Natural killer cell (primary cell): ENCODE results near the gene LCNL1. TPM values are rescaled to one million over a fixed set of nuclear protein-coding genes. Genes with fewer than 3 reads are reported as not detected.

Experiments
- ATAC-seq, 3 donors: fragments of 150-1000 bp in 2 of 3; fragments of 200-7000 bp in 1 of 3; cut with Tn5 transposase; 1 replicate in 1 of 3; 2 replicates in 2 of 3; pipeline ENCODE4 v1.10.0; 2021; ENCODE audit warnings: mild to moderate bottlenecking in 2 of 3, moderate library complexity in 2 of 3
- DNase-seq, 2 donors: peaks; one replicate each; pipeline versions ENCODE4 v3.0.0 to v3.0.0-alpha.2; 2013 to 2021; ENCODE audit warnings: mixed read lengths in 1 of 2
- H3K27ac ChIP-seq: one replicate; pipeline ENCODE4 v1.5.1; 2013; ENCODE audit warnings: mild to moderate bottlenecking, low read length
- H3K27me3 ChIP-seq: one replicate; pipeline ENCODE4 v1.6.1; 2013; ENCODE audit warnings: low read length; ENCODE audit not compliant: control insufficient read depth, insufficient read depth
- H3K36me3 ChIP-seq: one replicate; pipeline ENCODE4 v1.6.1; 2013; ENCODE audit warnings: low read length; ENCODE audit not compliant: control insufficient read depth, insufficient read depth
- H3K4me1 ChIP-seq: one replicate; pipeline ENCODE4 v1.6.1; 2013; ENCODE audit warnings: low read length; ENCODE audit not compliant: control insufficient read depth, insufficient read depth
- H3K4me3 ChIP-seq: one replicate; pipeline ENCODE4 v1.5.1; 2013; ENCODE audit warnings: low read length
- H3K9me3 ChIP-seq: one replicate; pipeline ENCODE4 v1.6.1; 2013; ENCODE audit warnings: low read length; ENCODE audit not compliant: control insufficient read depth, insufficient read depth
- H3K27ac Mint-ChIP-seq, 2 donors: one replicate each; pipeline ENCODE4 v1.8.0; 2022; ENCODE audit warnings: mild to moderate bottlenecking in 2 of 2, mixed read lengths in 2 of 2, moderate library complexity in 1 of 2
- H3K27me3 Mint-ChIP-seq, 2 donors: one replicate each; pipeline ENCODE4 v1.8.0; 2022; ENCODE audit warnings: low read depth in 2 of 2, mixed read lengths in 2 of 2
- H3K36me3 Mint-ChIP-seq: one replicate; pipeline ENCODE4 v1.8.0; 2022; ENCODE audit warnings: mixed read lengths
- H3K4me1 Mint-ChIP-seq, 2 donors: one replicate each; pipeline ENCODE4 v1.8.0; 2022; ENCODE audit warnings: mixed read lengths in 2 of 2
- H3K4me3 Mint-ChIP-seq: one replicate; pipeline ENCODE4 v1.8.0; 2022; ENCODE audit warnings: mild to moderate bottlenecking, moderate library complexity, mixed read lengths
- H3K9me3 Mint-ChIP-seq, 2 donors: one replicate each; pipeline ENCODE4 v1.8.0; 2022; ENCODE audit warnings: mixed read lengths in 2 of 2
- WGBS: methylation state at CpG from one replicate; pipeline ENCODE4 v1.1.7; 2013; ENCODE audit warnings: missing lambda C conversion rate; ENCODE audit not compliant: insufficient coverage; 5-methylcytosine and 5-hydroxymethylcytosine counted together
- intact Hi-C: fragments of 100-400 bp; cut with micrococcal nuclease; formaldehyde crosslinking; loops from one replicate; pipeline ENCODE4 v1.14.2; 2022
- total RNA-seq, 4 donors: library from RNA; stranded (reverse); fragments of 120-200 nt in 1 of 4; gene quantifications; one replicate each; pipeline versions ENCODE4 v1.2.3 to v1.2.4, GENCODE V29; 2013 to 2022
- TF ChIP-seq, protein P1 (sequence below): fragments of 200-600 bp; IDR thresholded peaks from one replicate; pipeline ENCODE4 v1.8.0; 2022; ENCODE audit warnings: antibody characterized with exemption

The LCNL1 gene
- total RNA-seq, 3 donors from 2014 or later (not counting 1 experiment from before 2014, with no cell fraction given) = 4.9 to 8.4 (median 8.2) TPM

DNA sequence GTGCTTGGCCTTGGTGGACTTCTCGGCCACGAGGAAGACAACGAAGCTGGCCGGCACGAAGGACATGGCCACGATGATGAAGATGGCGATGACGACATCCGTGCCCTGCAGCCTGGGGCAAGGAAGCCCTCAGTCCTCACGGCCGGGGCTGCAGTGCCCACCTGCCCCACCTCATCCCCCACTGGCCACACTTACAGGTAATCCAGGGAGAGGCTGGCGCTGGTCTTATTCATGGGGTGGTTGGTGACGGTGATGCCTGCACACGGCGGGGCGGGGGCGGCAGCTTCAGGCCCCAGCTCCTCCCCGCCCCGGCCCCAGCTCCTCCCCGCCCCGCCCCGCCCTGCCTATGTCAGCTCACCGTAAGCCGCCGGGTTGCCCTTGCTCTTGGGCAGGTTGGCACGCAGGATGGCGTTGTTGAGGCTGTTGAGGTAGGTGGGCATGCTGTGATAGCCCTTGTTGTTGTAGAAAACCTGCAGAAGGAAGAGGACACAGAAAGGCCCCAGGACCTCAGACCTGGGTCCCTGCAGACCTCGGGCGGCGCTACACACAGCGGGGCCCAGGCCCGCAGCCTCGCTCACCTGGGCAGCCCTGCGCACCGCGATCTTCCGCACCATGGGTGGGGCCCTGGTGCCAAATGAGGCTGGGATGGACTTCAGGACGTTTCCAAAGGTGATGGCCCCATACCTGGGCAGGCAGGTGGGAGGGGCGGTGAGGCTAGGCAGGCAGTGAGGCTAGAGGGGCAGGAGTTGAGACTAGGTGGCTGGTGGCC is 29.3 kb downstream of the LCNL1 start:
- ATAC-seq (no peak), DNase-seq (no peak)
- TF ChIP-seq, protein P1, sequence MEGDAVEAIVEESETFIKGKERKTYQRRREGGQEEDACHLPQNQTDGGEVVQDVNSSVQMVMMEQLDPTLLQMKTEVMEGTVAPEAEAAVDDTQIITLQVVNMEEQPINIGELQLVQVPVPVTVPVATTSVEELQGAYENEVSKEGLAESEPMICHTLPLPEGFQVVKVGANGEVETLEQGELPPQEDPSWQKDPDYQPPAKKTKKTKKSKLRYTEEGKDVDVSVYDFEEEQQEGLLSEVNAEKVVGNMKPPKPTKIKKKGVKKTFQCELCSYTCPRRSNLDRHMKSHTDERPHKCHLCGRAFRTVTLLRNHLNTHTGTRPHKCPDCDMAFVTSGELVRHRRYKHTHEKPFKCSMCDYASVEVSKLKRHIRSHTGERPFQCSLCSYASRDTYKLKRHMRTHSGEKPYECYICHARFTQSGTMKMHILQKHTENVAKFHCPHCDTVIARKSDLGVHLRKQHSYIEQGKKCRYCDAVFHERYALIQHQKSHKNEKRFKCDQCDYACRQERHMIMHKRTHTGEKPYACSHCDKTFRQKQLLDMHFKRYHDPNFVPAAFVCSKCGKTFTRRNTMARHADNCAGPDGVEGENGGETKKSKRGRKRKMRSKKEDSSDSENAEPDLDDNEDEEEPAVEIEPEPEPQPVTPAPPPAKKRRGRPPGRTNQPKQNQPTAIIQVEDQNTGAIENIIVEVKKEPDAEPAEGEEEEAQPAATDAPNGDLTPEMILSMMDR = no peak
- WGBS = 91% methylated on average over 39 of the region's 39 CpGs
- H3K27ac ChIP-seq = no peak overlapping the region
- no peaks in the 10 kb centered on the region for H3K9me3 ChIP-seq
- H3K27me3 ChIP-seq = no peaks in the 10 kb centered on the region
- intact Hi-C loops = no loop called here
- no peaks in the 10 kb centered on the region for H3K9me3 Mint-ChIP-seq
- no peak overlapping the region for H3K27ac Mint-ChIP-seq
- peaks cover 67% of the 10 kb centered on the region for H3K36me3 ChIP-seq
- no peak overlapping the region for H3K4me3 ChIP-seq
- no peaks in the 10 kb centered on the region for H3K4me1 ChIP-seq
- H3K27me3 Mint-ChIP-seq = no peaks in the 10 kb centered on the region
- H3K4me3 Mint-ChIP-seq = no peak overlapping the region
- H3K36me3 Mint-ChIP-seq = no peaks in the 10 kb centered on the region
- H3K4me1 Mint-ChIP-seq = peaks cover 0 to 3% of the 10 kb centered on the region in 2 donors

DNA sequence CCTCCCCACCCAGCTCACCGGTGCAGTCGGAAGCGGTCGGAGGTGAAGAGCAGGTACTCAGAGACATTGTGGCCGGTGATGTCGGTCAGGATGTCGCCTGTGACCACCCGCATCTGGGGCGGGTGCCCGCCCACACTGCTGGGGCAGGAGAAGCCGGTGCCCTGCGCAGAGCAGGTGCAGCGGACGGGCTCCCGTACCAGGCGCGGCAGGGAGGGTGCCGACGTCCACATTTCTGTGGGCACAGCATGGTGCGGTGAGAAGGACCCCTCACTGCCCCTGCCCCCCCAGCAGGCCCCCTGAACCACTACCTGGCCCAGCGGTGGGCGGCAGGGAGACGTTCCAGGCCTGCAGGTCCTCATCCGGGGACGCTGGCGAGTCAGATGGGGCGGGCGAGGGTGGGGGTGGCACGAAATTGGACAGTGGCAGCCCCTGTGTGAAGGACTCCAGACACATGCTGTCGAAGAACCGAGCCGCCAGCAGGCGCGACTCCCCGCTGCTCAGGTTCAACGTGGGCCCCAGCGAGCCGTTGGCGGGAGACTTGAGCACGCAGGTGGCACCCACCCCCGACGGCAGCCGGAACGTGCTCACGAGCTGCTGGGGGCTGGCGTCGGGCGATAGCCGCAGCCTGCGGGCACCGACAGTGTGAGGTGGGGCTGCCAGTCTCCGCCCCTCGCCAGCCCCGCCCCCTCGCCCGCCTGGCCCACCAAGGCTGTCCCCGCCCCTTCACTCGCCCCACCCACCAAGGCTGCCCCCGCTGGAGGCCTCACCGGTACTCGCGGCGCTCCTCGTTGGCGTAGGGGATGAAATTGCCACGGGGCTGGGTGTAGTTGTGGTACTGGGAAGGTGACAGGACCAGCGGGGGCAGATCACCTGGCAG is 30.1 kb downstream of the LCNL1 start:
- Histone ChIP-seq H3K4me1 (no peaks in the 10 kb centered on the region), H3K36me3 (peaks cover 72% of the 10 kb centered on the region), H3K27ac (no peak overlapping the region), H3K9me3 (no peaks in the 10 kb centered on the region), H3K27me3 (no peaks in the 10 kb centered on the region), H3K4me3 (no peak overlapping the region)
- Mint-ChIP-seq H3K27ac (no peak overlapping the region), H3K4me3 (no peak overlapping the region), H3K36me3 (no peaks in the 10 kb centered on the region), H3K9me3 (no peaks in the 10 kb centered on the region), H3K4me1 (peaks cover 0 to 3% of the 10 kb centered on the region in 2 donors), H3K27me3 (no peaks in the 10 kb centered on the region)
- no peak for ATAC-seq
- intact Hi-C loops = no loop called here
- no peak for DNase-seq
- TF ChIP-seq, protein P1 = no peak
- 96% methylated on average over 67 of the region's 67 CpGs for WGBS

DNA sequence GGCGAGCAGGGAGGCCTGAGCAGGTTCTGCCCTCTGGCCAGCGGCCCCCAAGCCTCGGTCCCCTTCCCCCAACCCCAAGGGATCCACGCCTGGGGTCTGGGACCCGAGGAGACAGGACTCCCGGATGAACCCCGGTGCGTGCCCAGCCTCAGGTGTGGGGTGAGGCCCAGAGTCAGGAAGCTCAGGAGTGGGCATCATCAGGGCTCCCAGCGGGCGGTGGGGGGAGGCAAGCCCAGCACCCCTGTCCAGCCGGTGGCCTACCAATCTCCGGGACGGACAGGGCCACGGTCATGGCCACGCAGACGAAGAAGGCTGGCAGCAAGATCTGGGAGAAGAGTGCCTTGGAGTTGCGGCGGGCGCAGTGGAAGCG is 30.8 kb downstream of the LCNL1 start:
- Histone ChIP-seq H3K9me3 (no peaks in the 10 kb centered on the region), H3K27me3 (no peaks in the 10 kb centered on the region), H3K27ac (no peak overlapping the region), H3K36me3 (peaks cover 70% of the 10 kb centered on the region), H3K4me1 (no peaks in the 10 kb centered on the region), H3K4me3 (no peak overlapping the region)
- H3K9me3 Mint-ChIP-seq = no peaks in the 10 kb centered on the region
- intact Hi-C loops = no loop called here
- no peak overlapping the region for H3K27ac Mint-ChIP-seq
- DNase-seq (no peak), ATAC-seq (no peak)
- no peak overlapping the region for H3K4me3 Mint-ChIP-seq
- no peaks in the 10 kb centered on the region for H3K27me3 Mint-ChIP-seq
- TF ChIP-seq, protein P1 = no peak
- H3K36me3 Mint-ChIP-seq = no peaks in the 10 kb centered on the region
- peaks cover 0 to 3% of the 10 kb centered on the region in 2 donors for H3K4me1 Mint-ChIP-seq
- WGBS = 99% methylated on average over 17 of the region's 20 CpGs
